NCI-H2107 treated with DMSO at 0.1 percent for 48 hours (cell line): ENCODE results near the gene MYADML2.
A peak's percentile ranks its signal among the peaks of the same experiment; 100 is the strongest.

Experiments
- DNase-seq: peaks from one replicate; lab custom pipeline; 2025; ENCODE audit not compliant: unreplicated experiment; lab: John Stamatoyannopoulos, UW

Gene MYADML2

DNA sequence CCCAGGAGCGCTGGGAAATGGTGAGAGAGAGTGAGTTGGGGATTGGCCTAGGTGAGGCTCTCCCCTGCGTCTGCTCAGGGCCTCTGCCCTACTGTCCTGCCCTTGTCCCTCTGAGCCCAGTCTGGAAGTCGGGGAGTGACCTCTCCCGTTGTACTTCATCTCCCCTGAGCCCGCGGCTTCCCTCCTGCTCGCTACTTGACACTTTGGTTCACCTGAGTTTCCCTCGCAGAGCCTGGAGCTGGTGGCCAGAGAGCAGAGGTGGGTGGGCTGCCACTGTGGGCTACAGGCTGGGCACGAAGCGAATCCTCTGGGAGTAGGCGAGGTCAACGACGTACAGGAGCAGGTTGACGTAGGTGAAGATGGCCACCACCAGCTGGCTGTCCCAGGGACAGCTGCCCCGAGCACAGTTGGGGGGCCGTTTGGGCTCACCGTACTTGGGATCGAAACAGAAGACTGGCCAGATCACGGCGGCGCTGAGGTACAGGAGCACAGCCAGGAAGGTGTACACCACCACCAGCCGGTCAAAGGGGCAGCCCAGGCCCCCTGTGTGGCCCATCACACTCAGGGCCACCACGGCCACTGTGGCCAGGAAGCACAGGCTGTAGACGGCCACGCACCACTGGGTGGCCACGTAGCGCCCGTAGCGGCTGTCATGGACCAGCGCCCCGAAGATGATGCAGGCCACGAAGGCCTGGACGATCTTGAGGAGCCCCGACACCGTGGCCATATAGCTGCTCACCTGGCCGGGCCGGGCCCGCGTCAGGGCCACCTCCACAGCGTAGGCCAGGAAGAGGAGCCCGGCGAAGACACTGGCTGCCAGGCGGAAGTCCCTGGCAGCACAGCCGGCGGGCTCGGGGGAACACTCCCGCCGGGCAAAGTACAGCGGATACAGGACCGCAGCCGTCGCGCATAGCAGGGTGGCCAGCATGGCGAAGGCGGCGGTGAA lies 6.2 kb downstream of the MYADML2 start:
- DNase-seq: no peak

DNA sequence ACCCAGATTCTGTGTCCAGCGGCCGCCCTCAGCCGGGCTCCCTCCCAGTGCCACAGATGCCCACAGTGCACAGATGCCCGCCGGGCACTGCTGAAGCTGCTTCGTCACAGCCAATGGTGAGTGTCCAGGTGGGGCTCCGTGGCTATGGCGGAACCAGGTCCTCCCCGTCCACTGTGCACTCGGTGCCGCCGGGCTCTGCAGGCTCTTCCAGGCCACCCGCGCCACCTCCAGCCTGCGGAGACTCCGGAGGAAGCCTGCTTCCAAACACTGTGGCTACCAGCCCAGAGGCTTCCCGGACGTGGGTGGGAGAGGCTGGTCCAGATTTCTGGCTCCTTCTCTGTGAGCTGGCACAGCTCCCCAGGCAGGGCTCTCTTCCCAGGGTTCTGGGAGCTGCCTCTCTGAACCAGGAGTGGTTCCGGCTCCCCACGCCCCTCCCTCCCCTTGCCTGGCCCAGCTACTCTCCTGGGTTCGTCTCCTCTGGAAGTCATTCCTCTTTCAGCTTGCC lies 7.1 kb downstream of the MYADML2 start:
- DNase-seq: no peak

DNA sequence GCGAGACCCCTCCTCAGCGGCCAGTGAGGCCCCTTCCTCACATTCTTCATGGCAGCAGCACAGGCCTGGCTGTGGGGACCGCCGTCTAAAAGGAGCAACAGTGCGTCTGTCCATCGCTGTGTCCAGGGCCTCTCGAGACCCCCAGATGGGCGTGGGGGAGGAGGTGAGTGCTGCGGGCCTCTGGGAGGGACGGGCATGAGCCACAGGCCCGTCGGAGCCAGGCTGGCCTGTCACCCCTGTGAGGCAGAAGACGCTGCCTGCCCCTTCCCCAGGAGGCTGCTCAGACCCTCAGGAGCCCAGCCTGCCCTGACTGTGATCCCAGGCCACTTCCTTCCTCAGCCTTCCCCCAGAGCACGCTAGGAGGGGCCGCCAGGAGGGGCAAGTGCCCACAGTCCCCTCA lies 7.8 kb downstream of the MYADML2 start:
- DNase-seq: no peak

DNA sequence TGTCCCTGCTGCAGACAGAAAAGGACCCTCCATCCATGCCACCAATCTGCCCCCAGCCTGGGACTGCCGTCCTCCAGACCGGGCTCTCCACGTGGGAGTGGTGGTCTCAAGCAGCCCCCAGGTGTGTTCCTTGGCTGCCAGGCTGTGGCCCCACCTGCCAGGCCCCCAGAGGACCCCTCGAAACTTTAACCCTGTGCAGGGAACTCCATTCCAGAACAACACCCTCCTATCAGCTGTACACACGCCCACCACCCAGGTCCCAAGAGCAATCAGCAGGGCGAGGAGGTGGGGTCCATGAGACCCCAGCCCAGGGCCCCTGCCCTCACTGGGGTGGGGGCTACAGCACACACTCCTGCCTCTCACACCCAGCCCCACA lies 11.3 kb downstream of the MYADML2 start:
- no peak for DNase-seq

DNA sequence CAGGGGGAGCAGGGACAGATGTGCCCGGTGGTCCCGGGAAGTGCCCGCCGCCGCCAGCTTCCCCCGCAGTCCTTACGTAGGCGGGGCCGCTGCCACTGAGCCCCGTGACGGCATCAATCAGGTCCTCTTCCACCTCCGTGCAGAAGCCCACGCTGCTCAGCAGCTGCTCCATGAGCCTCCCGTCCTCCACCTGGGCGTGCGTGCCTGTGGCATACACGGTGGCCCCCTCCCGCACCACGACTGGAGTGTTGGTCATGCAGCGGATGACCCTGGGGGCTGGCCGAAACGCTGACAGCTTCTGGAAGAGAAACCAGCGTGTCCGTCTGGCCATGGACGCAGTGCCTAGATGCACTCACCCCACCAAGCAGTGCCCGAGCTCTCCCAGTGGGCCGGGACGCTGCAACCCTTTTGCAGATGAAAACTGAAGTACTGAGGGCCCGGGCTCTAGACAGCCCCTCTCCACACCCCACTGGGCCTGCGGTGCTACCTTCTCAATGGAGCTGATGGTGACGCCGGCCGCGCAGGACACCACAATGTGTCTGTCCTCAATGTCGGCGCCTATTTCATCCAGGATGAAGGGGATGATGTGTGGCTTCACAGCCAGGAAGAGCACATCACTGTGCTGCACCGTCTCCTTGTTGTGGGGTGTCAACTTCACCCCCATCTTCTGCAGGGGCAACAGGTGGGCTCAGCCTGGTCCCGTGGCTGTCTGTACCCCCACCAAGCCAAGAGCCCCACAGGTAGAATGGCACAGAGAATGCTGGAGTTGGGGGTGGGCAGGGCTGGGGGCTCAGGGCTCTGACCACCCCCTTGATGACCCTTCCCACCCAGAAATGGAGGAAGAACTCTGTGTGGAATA lies 12.0 kb downstream of the MYADML2 start:
- no peak for DNase-seq

DNA sequence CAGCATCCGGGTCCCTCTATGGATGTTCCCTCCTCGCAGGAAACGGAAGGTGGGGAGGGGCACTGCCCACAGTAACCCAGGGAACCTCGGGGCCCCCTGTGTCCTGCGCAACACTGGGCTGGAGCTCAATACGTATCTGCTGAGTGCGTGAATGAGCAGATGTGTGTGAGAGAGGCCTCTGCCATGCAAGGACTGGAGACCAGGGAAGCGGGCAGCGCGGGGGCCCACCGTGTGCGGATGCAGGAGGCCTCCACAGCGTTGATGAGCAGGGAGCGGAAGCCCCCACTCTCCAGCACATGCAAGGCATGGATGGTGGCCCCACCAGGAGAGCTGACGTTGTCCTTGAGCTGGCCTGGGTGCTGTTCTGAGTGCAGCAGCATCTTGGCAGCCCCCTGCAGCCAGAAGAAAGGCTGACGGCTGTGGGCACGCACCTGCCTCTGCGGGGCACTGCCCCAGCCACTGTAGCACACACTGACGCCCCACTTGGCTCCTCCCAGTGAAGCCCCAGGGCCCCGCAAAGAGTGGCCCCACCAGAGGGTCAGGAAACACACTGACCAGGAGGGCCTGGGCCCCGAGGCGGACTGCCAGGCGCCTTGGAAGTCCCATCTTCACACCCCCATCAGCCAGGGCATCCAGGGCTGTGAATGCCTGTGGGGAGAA lies 12.8 kb downstream of the MYADML2 start:
- no peak for DNase-seq

DNA sequence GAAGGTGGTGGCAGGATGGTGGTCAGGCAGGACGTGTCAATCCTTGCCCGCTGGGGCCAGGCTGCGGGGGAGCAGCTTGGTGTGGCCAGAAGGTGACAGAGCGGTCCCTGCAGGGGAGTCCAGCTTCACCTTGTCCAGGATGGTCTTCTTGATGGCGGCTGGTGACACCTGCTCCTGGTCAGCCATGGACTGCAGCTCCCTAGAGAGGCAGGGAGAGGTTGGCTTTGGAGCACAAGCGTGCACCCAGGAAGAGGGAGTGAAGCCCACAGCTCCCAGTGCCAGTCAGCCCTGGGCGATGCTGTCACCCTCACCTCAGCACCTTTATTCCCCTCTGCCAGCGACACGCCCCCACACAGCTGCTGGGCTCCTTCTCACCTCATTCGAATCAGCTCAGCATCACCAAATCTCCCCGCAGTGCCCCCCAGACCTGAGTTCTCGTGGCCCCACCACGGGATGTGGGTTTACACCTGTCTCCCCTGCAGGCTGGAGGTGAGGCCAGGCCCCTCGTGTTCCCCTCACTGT lies 13.8 kb downstream of the MYADML2 start:
- DNase-seq: no peak

DNA sequence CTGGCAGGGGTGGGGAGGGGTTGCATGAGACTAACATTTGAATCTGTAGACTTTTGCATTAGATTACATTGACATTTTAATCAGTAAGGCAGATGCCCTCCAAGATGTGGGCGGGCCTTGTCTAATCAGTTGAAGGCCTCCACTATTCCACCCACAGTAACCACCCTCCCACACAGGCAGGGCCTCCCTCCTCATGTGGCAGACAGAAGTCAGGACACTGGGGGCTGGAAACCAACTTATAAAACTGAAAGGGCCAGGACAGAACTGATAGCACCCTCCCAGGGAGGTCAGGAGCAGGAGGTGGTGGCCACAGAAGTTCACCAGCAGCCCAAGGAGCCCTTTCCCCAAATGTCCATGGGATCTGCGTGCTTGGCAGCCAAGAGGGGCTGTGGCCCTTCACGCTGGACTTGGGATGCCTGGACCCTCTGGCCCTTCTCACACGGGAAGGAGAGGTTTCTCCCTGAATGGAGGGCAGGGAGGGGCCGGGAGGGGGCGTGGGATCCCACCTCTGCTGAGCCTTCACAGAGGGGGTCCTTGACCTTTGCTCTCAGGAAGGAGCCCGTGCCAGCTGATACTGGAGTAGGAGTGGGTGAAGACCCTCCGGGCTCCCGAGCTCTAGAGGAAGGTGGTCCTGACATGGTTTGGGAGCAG lies 14.6 kb downstream of the MYADML2 start:
- no peak for DNase-seq

DNA sequence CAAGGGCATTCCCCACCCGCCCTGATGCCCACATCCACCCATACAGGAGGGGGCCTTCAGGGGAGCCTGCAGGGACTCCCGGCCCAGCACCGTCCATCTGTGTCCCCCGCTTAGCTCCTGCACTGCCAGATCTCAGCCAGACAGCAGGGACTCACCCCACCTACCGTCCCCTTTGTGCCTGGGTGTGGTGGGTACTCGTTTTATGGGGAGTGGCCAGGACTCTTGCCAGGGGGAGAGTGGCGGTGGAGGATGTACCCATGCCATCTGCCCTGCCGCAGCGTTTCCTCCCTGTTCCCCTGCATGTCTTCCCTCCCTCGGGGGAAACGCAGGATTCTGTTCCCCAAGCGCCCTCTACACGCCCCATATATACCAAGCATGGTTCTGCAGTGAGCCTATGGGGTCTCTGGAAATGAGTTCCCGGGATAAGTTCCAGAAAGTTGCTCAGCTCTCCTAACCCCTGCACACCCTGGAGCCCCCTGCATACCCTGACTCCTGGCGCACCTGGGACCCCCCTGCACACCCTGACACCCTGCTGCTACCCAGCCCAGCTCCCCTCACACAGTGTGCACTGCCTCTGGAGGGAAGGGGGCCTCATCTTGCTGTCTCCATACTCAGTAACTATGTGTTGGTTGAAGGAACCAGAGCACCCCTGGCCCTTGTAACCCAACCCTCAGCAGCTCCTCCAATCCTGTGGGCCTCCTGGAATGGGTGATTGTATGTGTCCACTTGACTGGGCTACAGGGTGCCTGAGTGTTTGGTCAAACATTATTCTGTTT lies 15.3 kb downstream of the MYADML2 start:
- DNase-seq: no peak

DNA sequence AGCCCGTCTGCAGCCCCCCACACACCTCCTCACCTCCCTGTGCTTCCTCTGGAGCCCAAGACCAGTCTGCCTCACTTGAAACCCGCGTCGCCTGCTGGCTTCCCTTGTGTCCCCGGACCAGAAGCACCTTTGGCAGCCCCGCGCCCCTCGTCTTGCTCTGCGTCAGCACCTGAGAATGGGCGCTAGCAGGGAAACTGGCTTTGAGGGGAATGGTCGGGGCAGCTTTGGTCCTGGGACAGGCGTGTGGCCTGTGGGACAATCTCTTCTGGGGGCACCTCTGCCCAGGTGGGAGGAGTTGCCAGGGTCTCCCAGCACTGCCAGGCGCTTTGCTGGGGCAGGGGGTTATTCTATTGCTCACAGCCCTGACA lies 15.9 kb downstream of the MYADML2 start:
- no peak for DNase-seq

DNA sequence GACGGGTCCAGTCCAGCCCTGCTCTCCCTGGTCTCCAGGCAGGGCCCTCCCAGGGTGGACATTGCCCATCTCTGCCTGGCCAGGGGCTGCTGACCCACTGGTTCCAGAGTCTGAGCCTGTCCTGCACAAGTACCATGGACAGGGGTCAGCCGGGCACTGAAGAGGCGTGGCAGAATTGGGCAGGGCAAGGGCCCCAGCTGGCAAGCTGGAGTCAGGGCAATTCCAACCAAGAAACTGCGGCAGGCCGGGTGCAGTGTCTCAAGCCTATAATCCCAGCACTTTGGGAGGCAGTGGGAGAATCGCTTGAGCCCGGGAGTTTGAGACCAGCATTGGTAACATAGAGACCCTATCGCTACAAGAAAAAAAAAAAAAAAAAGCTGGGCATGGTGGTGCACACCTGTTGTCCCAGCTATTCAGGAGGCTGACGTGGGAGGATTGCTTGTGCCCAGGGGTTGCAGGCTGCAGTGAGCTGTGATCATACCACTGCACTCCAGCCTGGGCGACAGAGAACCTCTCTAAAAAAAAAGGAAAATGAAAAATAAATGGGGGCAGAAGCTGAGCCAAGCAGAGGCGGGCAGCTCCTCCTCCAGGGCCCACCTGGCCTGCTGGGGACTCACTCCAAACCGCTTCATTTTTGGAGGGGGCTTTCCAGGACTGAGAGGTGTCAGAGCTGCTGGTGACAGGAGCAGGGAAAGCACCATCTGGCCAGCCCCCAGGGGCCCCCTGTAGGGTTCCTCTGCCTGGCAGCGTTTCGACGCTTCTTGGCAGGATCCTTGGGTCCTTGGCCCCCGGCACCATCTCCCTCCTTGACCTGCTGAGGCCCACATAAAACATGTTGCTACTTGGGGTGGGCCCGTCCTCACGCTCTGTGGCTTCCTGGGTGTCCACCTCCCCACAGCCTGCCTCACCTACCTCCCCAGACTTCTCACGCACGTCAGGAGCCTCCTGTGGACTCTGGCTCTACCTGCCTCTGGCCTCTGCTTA lies 16.6 kb downstream of the MYADML2 start:
- no peak for DNase-seq

DNA sequence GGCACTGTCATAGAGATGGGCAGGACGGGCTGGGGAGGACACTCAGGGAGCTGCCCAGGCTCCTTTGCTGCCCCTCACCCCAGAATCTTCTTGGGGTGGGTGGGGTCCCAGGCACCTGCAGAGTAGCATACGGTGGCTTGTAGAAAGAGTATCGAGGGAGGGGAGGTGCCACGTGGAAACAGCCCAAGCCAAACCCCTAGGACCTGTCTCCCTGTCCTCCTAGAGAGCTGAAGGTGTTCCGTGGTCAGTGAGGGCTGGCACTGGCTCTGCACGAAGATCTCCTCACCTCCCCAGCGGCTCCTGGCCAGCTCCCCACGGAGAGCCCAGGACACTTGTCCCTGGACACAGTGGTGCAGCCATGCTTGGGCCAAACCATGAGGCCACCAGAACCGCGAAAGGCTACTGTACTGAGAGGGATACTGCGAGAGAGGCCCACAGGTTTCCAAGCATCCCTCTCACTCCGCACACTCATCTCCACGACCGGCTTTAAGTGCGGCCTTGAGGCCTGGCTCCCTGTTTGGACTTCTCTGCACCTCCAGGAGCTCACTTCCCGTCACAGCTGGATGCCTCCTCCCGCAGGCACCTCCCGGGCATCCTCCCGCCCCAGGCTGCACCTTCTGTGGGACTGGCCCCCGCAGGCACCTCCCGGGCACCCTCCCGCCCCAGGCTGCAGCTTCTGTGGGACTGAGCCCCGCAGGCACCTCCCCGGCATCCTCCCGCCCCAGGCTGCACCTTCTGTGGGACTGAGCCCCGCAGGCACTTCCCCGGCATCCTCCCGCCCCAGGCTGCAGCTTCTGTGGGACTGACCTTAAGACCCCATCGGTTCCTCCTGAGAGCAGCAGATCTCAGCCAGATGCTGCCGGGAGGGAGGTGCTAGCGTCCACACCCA lies 17.5 kb downstream of the MYADML2 start:
- DNase-seq: no peak

DNA sequence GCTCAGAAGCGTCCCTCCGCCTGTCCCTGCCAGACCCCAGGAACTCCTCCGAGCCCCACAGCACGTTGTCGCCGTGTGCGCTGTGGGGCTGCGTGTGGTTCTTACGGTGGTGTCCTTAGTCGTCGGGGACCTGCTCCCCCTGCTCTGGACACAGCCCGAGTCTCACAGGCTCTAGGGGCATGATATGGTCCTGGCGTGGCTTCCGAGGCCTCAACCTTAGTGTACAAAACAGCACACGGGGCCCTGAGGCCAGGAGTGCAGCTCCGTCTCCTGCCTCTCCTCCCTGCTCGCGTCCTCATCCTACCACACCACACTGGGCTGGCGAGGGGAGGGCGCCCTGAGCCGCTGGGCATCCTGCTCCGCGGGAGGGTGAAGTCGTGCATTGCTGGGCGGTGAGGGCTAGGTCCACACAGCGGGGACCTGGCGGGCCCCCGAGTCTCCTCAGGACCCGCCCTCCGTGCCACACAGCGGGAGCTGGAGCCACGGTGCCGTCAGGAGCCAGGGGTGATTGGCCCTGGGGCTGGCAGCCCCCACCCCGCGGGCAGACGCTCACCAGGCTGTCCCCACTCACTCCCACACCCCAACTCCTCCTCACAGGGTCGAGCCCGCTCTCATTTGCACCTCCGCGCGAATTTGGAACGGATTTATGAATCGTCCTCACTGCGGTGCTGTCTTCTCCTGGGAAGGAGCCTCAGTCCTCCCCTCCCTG lies 18.3 kb downstream of the MYADML2 start:
- no peak for DNase-seq

DNA sequence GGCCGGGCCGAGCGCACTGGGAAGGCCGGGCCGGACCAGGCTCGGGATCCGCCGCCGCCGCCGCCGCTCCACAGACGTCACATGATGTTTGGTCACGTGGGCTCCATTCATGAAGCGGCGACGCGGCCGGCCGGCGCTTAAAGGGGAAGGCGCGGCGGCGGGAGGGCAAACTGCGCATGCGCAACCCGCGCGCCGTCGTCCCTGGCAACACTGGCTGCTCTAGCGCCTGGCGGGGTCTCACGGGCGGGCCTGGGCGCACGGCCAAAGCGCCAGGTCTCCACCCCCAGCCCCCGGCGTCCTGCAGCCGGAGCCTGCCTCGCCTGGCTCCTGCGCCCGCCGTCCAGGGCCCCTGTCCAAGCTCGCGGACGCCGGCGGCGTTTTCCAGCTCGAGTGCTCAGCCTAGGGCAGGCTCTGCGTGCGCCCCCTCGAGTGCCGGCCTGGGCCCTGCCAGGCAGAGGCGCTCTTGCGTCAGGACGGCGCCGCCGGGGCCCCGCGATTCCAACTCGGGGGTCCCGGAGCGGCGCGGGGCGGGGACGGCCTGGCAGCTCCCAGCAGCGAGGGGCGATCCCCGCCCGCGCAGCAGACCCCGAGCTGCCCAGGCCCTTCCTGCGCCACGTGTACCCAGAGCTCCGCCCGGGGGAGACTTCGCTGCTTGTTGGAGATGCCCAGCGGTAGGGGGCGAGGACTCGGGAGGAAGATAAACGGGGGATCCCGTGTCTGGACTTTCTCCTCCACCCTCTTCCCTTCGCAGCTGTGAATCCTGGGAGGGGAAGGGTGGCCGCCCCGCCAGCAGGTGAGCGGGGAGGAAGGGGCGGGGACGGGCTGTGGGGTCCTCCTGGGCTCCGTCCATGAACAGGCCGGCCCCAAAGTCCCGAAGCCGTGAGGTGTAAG lies 19.1 kb downstream of the MYADML2 start, which contains the start of gene MAFG:
Gene MAFG (minus strand): TSS at position 83 of the 891 bp plus-strand sequence. CDS start 4,550 bp downstream, outside the sequence.
- DNase-seq: peak; percentile 57

DNA sequence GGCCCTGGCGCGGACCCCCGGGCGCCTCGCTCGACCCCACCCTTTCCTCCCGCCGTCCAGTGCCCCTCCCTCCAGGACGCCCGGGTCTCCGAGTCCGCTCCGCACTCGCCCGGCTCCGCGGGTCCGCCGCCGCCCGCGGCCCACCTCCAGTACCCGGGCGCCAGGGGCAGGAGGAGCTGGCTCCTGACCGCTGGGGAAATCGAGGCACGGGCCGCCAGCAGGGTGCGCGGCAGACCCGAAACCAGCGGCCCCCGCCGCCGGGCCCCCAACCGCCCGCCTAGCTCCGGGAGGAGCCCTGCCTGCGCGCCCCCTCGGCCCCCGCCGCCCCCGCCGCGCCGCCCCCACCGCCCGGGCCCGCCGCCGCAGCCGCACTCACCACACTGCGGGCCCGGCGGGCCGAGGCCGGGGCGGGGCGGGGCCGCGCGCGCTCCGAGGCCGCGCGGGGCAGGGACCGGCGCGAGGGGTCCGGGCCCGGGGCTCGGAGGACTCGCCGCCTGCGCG lies 19.8 kb downstream of the MYADML2 start:
- no peak for DNase-seq
